Hindlimb muscle (tissue), 1 donor: ENCODE measurements around the gene ANXA1. TPM values are rescaled to one million over a fixed set of nuclear protein-coding genes. Genes with fewer than 3 reads are reported as not detected.

Source experiments
- DNase-seq: peaks from one replicate; pipeline ENCODE4 v3.0.0-alpha.2; 2013
- polyA plus RNA-seq: library from polyadenylated mRNA; unstranded; fragments of 120-200 nt; gene quantifications from one replicate; pipeline ENCODE4 v1.2.1, GENCODE V29; 2013; ENCODE audit not compliant: insufficient read length

Gene ANXA1
- polyA plus RNA-seq, result 81.4 TPM

GRCh38 chr9:73151653-73152542, at the start of gene ANXA1:
TSS of gene ANXA1 (plus strand) at chr9:73151865. CDS start at chr9:73158536, 6,671 bp downstream.
- peak; percentile 67 for DNase-seq

- DNase-seq, result no peak
These were observed 47.3 kb upstream of the ANXA1 start for GRCh38 chr9:73104342-73104741.

- DNase-seq, result no peak
These were observed 46.7 kb upstream of the ANXA1 start for GRCh38 chr9:73104921-73105320.

GRCh38 chr9:73107489-73108069, 44.1 kb upstream of the ANXA1 start:
- DNase-seq, result peak; percentile 18

DNA sequence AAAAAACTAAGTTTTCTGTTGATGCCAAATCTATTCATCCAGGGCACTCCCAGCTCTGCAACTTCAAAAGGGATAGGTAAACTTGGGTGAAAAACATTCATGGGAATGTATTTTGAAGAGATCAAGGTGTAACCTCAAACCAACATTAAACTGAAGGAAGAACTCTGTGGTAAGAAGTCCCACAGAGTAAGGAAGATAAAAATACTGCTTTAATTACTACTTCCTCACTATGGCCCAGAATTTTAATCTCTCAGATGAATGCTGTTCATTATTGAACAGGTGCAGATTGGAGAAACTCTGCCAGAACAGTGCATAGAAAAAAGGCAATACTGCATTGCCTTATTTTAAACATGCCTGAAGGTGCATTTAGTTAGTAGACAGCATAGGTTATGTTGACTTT, 37.6 kb upstream of the ANXA1 start:
- no peak for DNase-seq

DNA sequence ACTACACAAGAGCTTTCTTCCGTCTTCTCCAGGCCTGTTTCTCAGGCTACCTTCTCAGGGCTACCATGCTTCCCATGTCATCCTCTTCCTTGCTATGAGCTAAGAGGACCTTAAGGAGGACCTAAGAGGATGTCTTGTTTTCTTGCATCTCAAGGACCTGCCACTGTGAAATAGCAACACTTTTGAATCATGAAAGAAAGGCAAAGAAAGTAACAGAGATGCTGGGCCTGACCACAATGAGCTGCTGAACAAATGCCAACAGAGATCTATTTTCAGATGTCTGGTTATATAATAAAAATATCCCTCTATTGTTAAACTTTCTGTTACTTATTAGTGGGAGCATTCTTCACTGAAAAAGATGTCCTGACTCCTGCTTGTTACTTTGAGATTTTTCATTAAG, 36.7 kb upstream of the ANXA1 start:
- DNase-seq, result no peak

- no peak for DNase-seq
These were observed 35.6 kb upstream of the ANXA1 start for GRCh38 chr9:73116031-73116430.

GRCh38 chr9:73116880-73117279, 34.8 kb upstream of the ANXA1 start:
- DNase-seq, result no peak

GRCh38 chr9:73118286-73118685, 33.4 kb upstream of the ANXA1 start:
- DNase-seq, result no peak

DNA sequence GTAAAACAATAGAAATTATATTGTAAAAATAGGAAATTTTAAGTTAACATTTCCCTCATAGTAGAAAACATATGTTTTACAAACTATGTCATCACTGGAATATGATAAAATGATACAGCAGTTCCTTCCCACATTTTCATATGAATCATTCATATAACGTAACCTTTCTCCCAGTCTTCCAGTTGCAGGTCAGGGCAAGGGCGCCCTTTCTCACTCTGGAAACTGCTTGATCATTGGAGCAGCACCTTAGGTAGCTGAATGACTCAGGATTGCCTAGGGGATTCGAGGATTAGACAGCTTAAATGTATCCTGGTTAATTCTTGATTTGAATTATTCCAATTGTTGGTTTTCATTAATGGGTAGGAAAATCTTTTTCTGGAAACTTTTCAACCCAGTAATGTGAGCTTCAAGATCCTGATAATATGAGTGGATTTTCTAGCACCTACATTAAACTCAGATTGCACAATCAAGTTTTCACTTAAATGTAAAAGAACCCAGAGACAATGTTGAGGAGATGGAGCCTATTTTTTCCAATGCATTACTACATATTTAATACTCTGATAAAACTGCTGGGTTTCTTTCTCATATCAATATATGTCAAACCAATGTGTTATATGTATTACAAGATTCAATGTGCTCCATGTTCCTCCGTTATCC, 32.6 kb upstream of the ANXA1 start:
- DNase-seq, result no peak

- no peak for DNase-seq
These were observed 30.2 kb upstream of the ANXA1 start for GRCh38 chr9:73121375-73121935.

DNA sequence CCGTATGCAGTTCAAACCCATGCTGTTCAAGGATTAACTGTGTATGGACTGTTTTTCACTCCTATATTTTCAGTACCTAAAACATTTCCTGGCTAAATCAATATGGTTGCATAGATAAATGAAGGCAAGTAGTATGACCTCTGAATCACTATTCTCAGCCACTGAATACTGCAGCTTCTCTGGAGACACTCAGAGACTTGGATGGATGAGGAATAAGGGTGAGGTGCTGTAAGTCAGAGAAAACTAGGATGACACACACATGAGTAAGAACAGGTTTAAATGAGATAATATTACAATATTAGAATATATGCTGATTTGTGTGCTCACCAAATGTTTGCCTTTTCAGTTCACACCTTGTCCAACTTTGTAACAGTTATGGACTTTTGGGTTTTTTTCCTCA, 26.0 kb upstream of the ANXA1 start:
- DNase-seq, result no peak

DNA sequence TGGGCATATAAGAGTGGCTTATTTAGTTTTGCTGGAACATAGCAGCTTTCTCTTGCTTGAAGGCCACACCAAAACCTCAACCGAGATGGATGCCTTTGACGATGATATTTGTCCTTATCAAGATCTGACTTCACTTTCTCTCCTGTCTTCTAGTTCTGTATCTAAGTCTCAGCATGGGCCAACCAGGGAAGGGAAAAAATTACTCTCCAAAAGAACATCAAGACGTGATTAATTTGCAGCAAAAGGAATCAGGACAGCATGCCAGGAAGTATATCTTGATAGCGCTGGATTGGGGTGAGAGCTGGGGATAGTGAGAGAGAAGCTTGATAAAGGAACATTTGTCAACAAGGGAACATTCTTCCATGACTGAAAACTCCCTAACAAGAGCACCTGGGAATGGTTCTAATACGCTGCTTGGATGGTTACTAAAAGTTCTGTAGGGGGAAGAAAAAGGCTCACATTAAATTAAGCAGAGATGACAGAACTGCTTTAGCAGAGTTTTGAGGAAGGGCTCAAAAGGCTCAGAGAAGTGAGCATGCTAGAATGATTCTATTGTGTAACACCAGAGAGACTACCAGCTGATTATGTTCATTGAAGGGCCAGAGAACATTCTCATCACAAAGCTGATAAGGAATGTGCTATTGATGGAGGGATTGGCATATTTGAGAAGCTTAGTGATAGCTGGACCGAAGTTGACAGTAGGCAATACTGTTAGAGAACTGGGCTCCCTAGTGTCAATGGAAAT, 21.6 kb upstream of the ANXA1 start:
- DNase-seq, result no peak

DNA sequence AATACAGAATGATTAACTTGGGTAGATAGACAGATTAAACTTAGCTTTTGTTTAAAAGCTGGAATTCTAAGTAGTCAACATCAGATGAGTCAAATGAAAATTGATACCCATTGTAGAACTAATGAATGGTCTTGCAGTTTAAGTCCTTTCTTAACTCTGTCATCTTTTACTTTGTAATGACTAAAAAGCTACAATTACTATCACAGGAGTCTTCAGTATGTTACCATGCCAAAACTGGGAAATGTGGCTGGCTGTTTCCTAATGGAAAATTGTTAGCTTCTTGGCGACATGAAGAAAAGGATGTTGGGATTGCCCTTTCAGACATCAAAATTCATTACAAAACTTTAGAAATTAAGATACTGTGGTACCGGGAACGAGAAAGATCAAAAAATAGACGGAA, 20.2 kb upstream of the ANXA1 start:
- no peak for DNase-seq

- peak; percentile 89 for DNase-seq
These were observed 19.5 kb upstream of the ANXA1 start for GRCh38 chr9:73132034-73132776.

- no peak for DNase-seq
These were observed 18.5 kb upstream of the ANXA1 start for GRCh38 chr9:73133022-73133651.

- no peak for DNase-seq
These were observed 17.7 kb upstream of the ANXA1 start for GRCh38 chr9:73133921-73134407.

- DNase-seq, result no peak
These were observed 16.3 kb upstream of the ANXA1 start for GRCh38 chr9:73135394-73135793.

- no peak for DNase-seq
These were observed 14.3 kb upstream of the ANXA1 start for GRCh38 chr9:73137286-73137899.

- DNase-seq, result no peak
These were observed 13.8 kb upstream of the ANXA1 start for GRCh38 chr9:73137914-73138313.

DNA sequence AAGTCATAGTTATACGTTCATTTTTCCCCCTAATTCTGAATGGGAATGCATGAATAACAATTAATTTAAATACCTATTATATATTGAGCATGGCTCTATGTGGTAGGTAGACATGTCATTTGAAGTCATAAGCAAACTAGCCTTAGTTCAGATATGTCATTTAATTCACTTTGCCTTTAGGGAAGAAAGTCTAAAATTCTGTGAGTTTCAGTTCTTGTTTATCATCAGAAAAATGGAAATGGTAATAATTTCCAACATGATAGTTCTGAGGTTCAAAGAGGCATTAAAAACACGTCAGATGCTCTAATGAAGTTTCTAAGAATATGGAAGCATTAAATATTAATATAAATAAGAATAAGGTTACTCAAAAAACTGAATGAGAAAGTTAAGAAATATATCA, 13.1 kb upstream of the ANXA1 start:
- no peak for DNase-seq
